A673 (cell line): ENCODE results near the gene HEY2. TPM values are rescaled to one million over a fixed set of nuclear protein-coding genes. Genes with fewer than 3 reads are reported as not detected.
"Not testable (repeated sequence)": the region's sequence is repeated elsewhere in the genome, so short reads cannot be mapped to it uniquely, and the experiment has no call there.

Experiments
- BruUV-seq: library from RNA; stranded (reverse); fragments of 400-500 nt; replicated peaks from 2 replicates; lab custom pipeline; 2021; lab: Mats Ljungman, UMichigan
- CTCF ChIA-PET: fragments of 300-600 bp; sonication (Branson Sonifier 250); formaldehyde crosslinking; loops from one replicate; lab custom pipeline; 2022; ENCODE audit warnings: antibody characterized with exemption; lab: Charles Lee
- POLR2A ChIA-PET: fragments of 300-600 bp; sonication (Branson Sonifier 250); formaldehyde crosslinking; loops from one replicate; lab custom pipeline; 2022; ENCODE audit warnings: antibody characterized with exemption; ENCODE audit not compliant: low non-redundant PET; lab: Charles Lee
- DNase-seq: peaks from one replicate; pipeline ENCODE4 v3.0.0-alpha.2; 2015; ENCODE audit warnings: low spot score
- H3K27ac ChIP-seq: fragments of 200-600 bp; sonication (generic); 2 replicates; pipeline ENCODE4 v1.5.1; 2016; ENCODE audit warnings: mixed run types, low read depth, mild to moderate bottlenecking, mixed read lengths, antibody characterized with exemption, low read length; ENCODE audit not compliant: poor library complexity, severe bottlenecking
- H3K27me3 ChIP-seq: fragments of 200-600 bp; sonication (generic); replicated peaks from 2 replicates; pipeline ENCODE4 v1.6.1; 2017; ENCODE audit warnings: mixed run types, low read depth, mild to moderate bottlenecking, mixed read lengths, antibody characterized with exemption, low read length; ENCODE audit not compliant: insufficient read depth, poor library complexity
- H3K36me3 ChIP-seq: fragments of 200-600 bp; sonication (generic); 2 replicates; pipeline ENCODE4 v1.6.1; 2016; ENCODE audit warnings: mixed run types, mild to moderate bottlenecking, mixed read lengths, antibody characterized with exemption, low read length; ENCODE audit not compliant: insufficient read depth, poor library complexity, severe bottlenecking
- H3K4me1 ChIP-seq: fragments of 200-600 bp; sonication (generic); 2 replicates; pipeline ENCODE4 v1.6.1; 2017; ENCODE audit warnings: mixed run types, mild to moderate bottlenecking, mixed read lengths, antibody characterized with exemption, low read length; ENCODE audit not compliant: insufficient read depth, poor library complexity, severe bottlenecking
- H3K4me3 ChIP-seq: fragments of 200-600 bp; sonication (generic); 2 replicates; pipeline ENCODE4 v1.5.1; 2016; ENCODE audit warnings: low read depth, mixed run types, mild to moderate bottlenecking, mixed read lengths, low read length; ENCODE audit not compliant: poor library complexity, severe bottlenecking
- H3K9me3 ChIP-seq: fragments of 200-600 bp; sonication (generic); 2 replicates; pipeline ENCODE4 v1.6.1; 2016; ENCODE audit warnings: mixed run types, low read depth, mild to moderate bottlenecking, mixed read lengths, antibody characterized with exemption, low read length; ENCODE audit not compliant: poor library complexity, severe bottlenecking
- CTCF ChIP-seq: fragments of 300-800, 200-600 bp; sonication (generic); conservative IDR thresholded peaks from 2 replicates; pipeline ENCODE4 v1.5.1; 2017; ENCODE audit warnings: low read depth, mild to moderate bottlenecking, antibody characterized with exemption, low read length, moderate library complexity, mixed read lengths
- EZH2 ChIP-seq: fragments of 200-600 bp; sonication (generic); IDR thresholded peaks from 2 replicates; pipeline ENCODE4 v1.6.1; 2017; ENCODE audit warnings: borderline replicate concordance, low read depth, mild to moderate bottlenecking, mixed read lengths, antibody characterized with exemption, low read length; ENCODE audit not compliant: poor library complexity, severe bottlenecking
- intact Hi-C: fragments of 100-400 bp; cut with micrococcal nuclease; formaldehyde crosslinking; loops from one replicate; pipeline ENCODE4 v1.10.0; 2022; ENCODE audit not compliant: unreplicated experiment
- total RNA-seq: library from RNA; stranded (reverse); gene quantifications from 2 replicates; pipeline ENCODE4 v1.2.3, GENCODE V29; 2021

The HEY2 gene
- total RNA-seq, 1 experiment from 2014 or later: 0.32 TPM

- ChIA-PET CTCF (no interaction called here), POLR2A (no interaction called here)
- Histone ChIP-seq H3K4me1 (no peaks in the 10 kb centered on the region), H3K27me3 (peaks cover under 1% of the 10 kb centered on the region), H3K36me3 (no peaks in the 10 kb centered on the region), H3K4me3 (no peak overlapping the region), H3K9me3 (no peaks in the 10 kb centered on the region), H3K27ac (no peak overlapping the region)
- intact Hi-C loops: no loop called here
- BruUV-seq: no TSS peak
- no peak for DNase-seq
- TF ChIP-seq EZH2 (no peak), CTCF (no peak)
Measured at GRCh38 chr6:125766641-125767040, 17.2 kb downstream of the HEY2 start.

DNA sequence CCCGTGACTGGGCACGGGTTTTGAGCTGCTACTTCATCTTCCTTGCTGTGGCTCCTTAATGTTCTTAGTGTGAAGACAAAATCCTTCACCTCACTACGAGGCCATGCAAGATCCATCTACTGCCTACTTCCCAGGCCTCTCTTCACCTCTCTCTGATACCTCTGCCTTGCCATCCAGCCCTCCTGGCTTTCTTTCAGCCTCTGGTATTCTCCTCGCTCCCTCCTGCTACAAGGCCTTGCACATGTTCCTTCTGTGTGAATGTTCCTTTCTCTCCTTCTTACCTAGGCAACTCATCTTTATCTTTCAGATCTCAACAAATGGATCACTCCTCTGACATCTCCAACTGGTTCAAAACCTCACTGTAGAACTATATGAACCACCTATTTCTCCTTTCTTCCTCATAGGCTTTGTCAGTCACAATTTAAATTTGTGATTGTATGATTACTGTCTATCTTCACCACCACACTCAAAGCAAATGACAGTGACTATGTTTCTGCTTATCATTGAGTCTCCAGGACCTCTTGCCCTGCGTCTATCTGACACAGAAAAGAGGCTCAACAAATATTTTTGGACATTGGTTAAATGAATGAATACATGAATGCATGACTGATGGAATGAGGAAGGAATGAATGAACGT lies 19.8 kb downstream of the HEY2 start:
- intact Hi-C loops: loop anchor here (1.0 to 2.0 kb wide), 2 partner anchors 455 to 898 kb away; no protein-coding TSS in a partner anchor
- no peak overlapping the region for H3K27ac ChIP-seq
- no peaks in the 10 kb centered on the region for H3K27me3 ChIP-seq
- POLR2A ChIA-PET: interaction anchor here (0.5 kb wide), 1 partner anchor 27 kb away, joined by 6 read pairs; no protein-coding TSS in a partner anchor
- no peaks in the 10 kb centered on the region for H3K36me3 ChIP-seq
- CTCF ChIA-PET: no interaction called here
- no peak overlapping the region for H3K4me3 ChIP-seq
- no TSS peak for BruUV-seq
- H3K9me3 ChIP-seq: no peaks in the 10 kb centered on the region
- no peak for TF ChIP-seq EZH2
- no peak for TF ChIP-seq CTCF
- no peaks in the 10 kb centered on the region for H3K4me1 ChIP-seq
- no peak for DNase-seq

- no TSS peak for BruUV-seq
- DNase-seq: no peak
- no peak for TF ChIP-seq EZH2
- intact Hi-C loops: no loop called here
- Histone ChIP-seq H3K36me3 (no peaks in the 10 kb centered on the region), H3K27me3 (no peaks in the 10 kb centered on the region), H3K4me3 (no peak overlapping the region), H3K27ac (no peak overlapping the region), H3K9me3 (no peaks in the 10 kb centered on the region), H3K4me1 (no peaks in the 10 kb centered on the region)
- ChIA-PET POLR2A (no interaction called here), CTCF (no interaction called here)
Measured at GRCh38 chr6:125773387-125774341, 24.2 kb downstream of the HEY2 start.

DNA sequence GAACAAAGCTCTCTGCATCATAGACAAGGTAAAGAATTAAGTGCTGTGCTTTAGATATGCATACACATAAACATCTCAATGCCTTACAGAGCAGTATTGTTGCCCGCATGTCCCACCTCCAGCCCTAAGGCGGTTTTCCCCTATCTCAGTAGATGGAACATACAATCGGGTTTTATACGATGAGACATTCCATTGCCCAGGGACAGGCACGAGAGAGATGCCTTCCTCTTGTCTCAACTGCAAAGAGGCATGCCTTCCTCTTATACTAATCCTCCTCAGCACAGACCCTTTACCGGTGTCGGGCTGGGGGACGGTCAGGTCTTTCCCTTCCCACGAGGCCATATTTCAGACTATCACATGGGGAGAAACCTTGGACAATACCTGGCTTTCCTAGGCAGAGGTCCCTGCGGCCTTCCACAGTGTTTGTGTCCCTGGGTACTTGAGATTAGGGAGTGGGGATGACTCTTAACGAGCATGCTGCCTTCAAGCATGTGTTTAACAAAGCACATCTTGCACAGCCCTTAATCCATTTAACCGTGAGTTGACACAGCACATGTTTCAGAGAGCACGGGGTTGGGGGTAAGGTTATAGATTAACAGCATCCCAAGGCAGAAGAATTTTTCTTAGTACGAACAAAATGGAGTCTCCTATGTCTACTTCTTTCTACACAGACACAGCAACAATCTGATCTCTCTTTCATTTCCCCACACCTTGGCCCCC lies 26.8 kb downstream of the HEY2 start:
- BruUV-seq, CTCF ChIA-PET, H3K4me3 ChIP-seq: not testable (repeated sequence)

More for the DNA sequence above, 26.8 kb downstream of the HEY2 start:
- H3K4me1 ChIP-seq, H3K36me3 ChIP-seq, DNase-seq, H3K27me3 ChIP-seq, intact Hi-C loops, POLR2A ChIA-PET, H3K9me3 ChIP-seq, H3K27ac ChIP-seq: not testable (repeated sequence)
